22Rv1 (cell line): ENCODE data around the gene SMARCAL1.

Experiments
- H3K27ac ChIP-seq: fragments of 450-650 bp; 2 replicates; pipeline ENCODE4 v1.5.1; 2017
- CTCF ChIP-seq: fragments of 450-650 bp; IDR thresholded peaks from 2 replicates; pipeline ENCODE4 v1.5.1; 2017; ENCODE audit warnings: mild to moderate bottlenecking
- ZFX ChIP-seq: fragments of 450-650 bp; IDR thresholded peaks from 2 replicates; pipeline ENCODE4 v1.6.1; 2017; ENCODE audit warnings: antibody characterized with exemption, borderline replicate concordance

Gene SMARCAL1

GRCh38 chr2:216490061-216490460, 77.8 kb downstream of the SMARCAL1 start:
- TF ChIP-seq ZFX (no peak), CTCF (no peak)
- H3K27ac ChIP-seq: no peak overlapping the region

- no peak for TF ChIP-seq ZFX
- no peak for TF ChIP-seq CTCF
- H3K27ac ChIP-seq: no peak overlapping the region
Observed at GRCh38 chr2:216491793-216492596, 79.7 kb downstream of the SMARCAL1 start.

GRCh38 chr2:216492597-216493333, 80.5 kb downstream of the SMARCAL1 start:
- TF ChIP-seq CTCF (no peak), ZFX (no peak)
- H3K27ac ChIP-seq: no peak overlapping the region

GRCh38 chr2:216493334-216493685, 81.0 kb downstream of the SMARCAL1 start:
- TF ChIP-seq CTCF (no peak), ZFX (no peak)
- no peak overlapping the region for H3K27ac ChIP-seq

- TF ChIP-seq ZFX (no peak), CTCF (no peak)
- no peak overlapping the region for H3K27ac ChIP-seq
Observed at GRCh38 chr2:216495656-216496055, 83.4 kb downstream of the SMARCAL1 start.

- H3K27ac ChIP-seq: peak overlapping the region; percentile 80
- TF ChIP-seq ZFX (no peak), CTCF (no peak)
Observed at GRCh38 chr2:216497382-216498069, 85.2 kb downstream of the SMARCAL1 start.

- H3K27ac ChIP-seq: peak overlapping the region; percentile 80
- TF ChIP-seq ZFX: no peak
- no peak for TF ChIP-seq CTCF
Observed at GRCh38 chr2:216498070-216498378, 85.7 kb downstream of the SMARCAL1 start.
